NCI-H2196 (cell line): ENCODE measurements around the gene ATP5ME.
"Not testable (repeated sequence)": the region's sequence is repeated elsewhere in the genome, so short reads cannot be mapped to it uniquely, and the experiment has no call there.

ENCODE experiments used
- DNase-seq: peaks from one replicate; lab custom pipeline; 2025; ENCODE audit not compliant: unreplicated experiment; lab: John Stamatoyannopoulos, UW

The ATP5ME gene

GRCh38 chr4:705278-706082 lies 31.4 kb upstream of the ATP5ME start, which contains the start of gene PCGF3:
Gene PCGF3, plus strand, starts transcription at chr4:705832. Its CDS starts 27,849 bp downstream, at chr4:733681.
- peak; percentile 96 for DNase-seq

GRCh38 chr4:704971-705277 lies 30.8 kb upstream of the ATP5ME start:
- no peak for DNase-seq

GRCh38 chr4:704198-704891 lies 30.3 kb upstream of the ATP5ME start:
- DNase-seq = no peak

- DNase-seq = no peak
Observed at GRCh38 chr4:703336-704197, 29.5 kb upstream of the ATP5ME start.

GRCh38 chr4:702618-703048 lies 28.6 kb upstream of the ATP5ME start:
- DNase-seq = no peak

- DNase-seq = no peak
Observed at GRCh38 chr4:700587-701264, 26.6 kb upstream of the ATP5ME start.

GRCh38 chr4:699816-700580 lies 25.9 kb upstream of the ATP5ME start:
- no peak for DNase-seq

GRCh38 chr4:694341-694940 lies 20.4 kb upstream of the ATP5ME start:
- DNase-seq = not testable (repeated sequence)

GRCh38 chr4:692771-693554 lies 18.9 kb upstream of the ATP5ME start:
- no peak for DNase-seq

- DNase-seq = no peak
Observed at GRCh38 chr4:689723-690122, 15.6 kb upstream of the ATP5ME start.

GRCh38 chr4:688854-689681 lies 15.0 kb upstream of the ATP5ME start, which contains the start of gene SLC49A3:
Gene SLC49A3, minus strand, starts transcription at chr4:689151. Its CDS starts 24 bp downstream, at chr4:689127.
- DNase-seq = no peak

- DNase-seq = no peak
Observed at GRCh38 chr4:687971-688853, 14.1 kb upstream of the ATP5ME start.

- no peak for DNase-seq
Observed at GRCh38 chr4:687048-687970, 13.2 kb upstream of the ATP5ME start.

GRCh38 chr4:686413-687040 lies 12.5 kb upstream of the ATP5ME start:
- no peak for DNase-seq

GRCh38 chr4:685679-686412 lies 11.8 kb upstream of the ATP5ME start:
- no peak for DNase-seq
